IMR-90 (cell line): ENCODE results near the gene DHRS3. TPM values are rescaled to one million over a fixed set of nuclear protein-coding genes. Genes with fewer than 3 reads are reported as not detected.

Experiments used
- ATAC-seq: fragments of 200-7000 bp; cut with Tn5 transposase; 2 replicates; pipeline ENCODE4 v1.9.1; 2020; ENCODE audit warnings: low read depth, mild to moderate bottlenecking, moderate library complexity
- BruUV-seq: library from RNA; stranded (reverse); fragments of 400-500 nt; replicated peaks from 2 replicates; lab custom pipeline; 2021; lab: Mats Ljungman, UMichigan
- CTCF ChIA-PET: fragments of 300-600 bp; formaldehyde crosslinking; extraction: SDS; loops from one replicate; lab custom pipeline; 2021; ENCODE audit warnings: antibody characterized with exemption; lab: Yijun Ruan, JAX
- POLR2A ChIA-PET: fragments of 300-600 bp; sonication (Branson Sonifier 250); formaldehyde crosslinking; loops from one replicate; lab custom pipeline; 2022; ENCODE audit warnings: antibody characterized with exemption; ENCODE audit not compliant: unreplicated experiment; lab: Charles Lee
- DNase-seq: peaks from one replicate; pipeline ENCODE4 v3.0.0; 2013
- H2AFZ ChIP-seq: replicated peaks from 2 replicates; pipeline ENCODE3; 2013; ENCODE audit warnings: low read length, mild to moderate bottlenecking; ENCODE audit not compliant: poor library complexity
- H2AK5ac ChIP-seq: 2 replicates; pipeline ENCODE4 v1.6.1; 2013; ENCODE audit warnings: low read depth, low read length, inconsistent platforms
- H2AK9ac ChIP-seq: replicated peaks from 2 replicates; pipeline ENCODE3; 2013; ENCODE audit warnings: mild to moderate bottlenecking, low read depth, low read length, moderate library complexity; ENCODE audit not compliant: poor library complexity
- H2BK120ac ChIP-seq: 2 replicates; pipeline ENCODE4 v1.6.1; 2013; ENCODE audit warnings: low read depth, low read length, inconsistent platforms
- H2BK15ac ChIP-seq: 3 replicates; pipeline ENCODE4 v1.6.1; 2013; ENCODE audit warnings: low read depth, low read length, inconsistent platforms
- H2BK20ac ChIP-seq: 2 replicates; pipeline ENCODE4 v1.6.1; 2013; ENCODE audit warnings: low read depth, mild to moderate bottlenecking, inconsistent platforms, low read length, moderate library complexity
- H2BK5ac ChIP-seq: 2 replicates; pipeline ENCODE4 v1.6.1; 2013; ENCODE audit warnings: mild to moderate bottlenecking, low read depth, low read length, inconsistent platforms; ENCODE audit not compliant: poor library complexity, severe bottlenecking
- H3K14ac ChIP-seq: replicated peaks from 2 replicates; pipeline ENCODE4 v1.6.1; 2013; ENCODE audit warnings: low read depth, low read length, inconsistent platforms
- H3K18ac ChIP-seq: 2 replicates; pipeline ENCODE4 v1.6.1; 2013; ENCODE audit warnings: low read depth, low read length, control low read depth
- H3K23ac ChIP-seq: 2 replicates; pipeline ENCODE4 v1.6.1; 2013; ENCODE audit warnings: low read depth, low read length, inconsistent platforms
- H3K27ac ChIP-seq: 2 replicates; pipeline ENCODE4 v1.5.1; 2013; ENCODE audit warnings: mild to moderate bottlenecking, control low read depth, low read length; ENCODE audit not compliant: insufficient read depth
- H3K27me3 ChIP-seq: 2 replicates; pipeline ENCODE4 v1.6.1; 2013; ENCODE audit warnings: low read length; ENCODE audit not compliant: control insufficient read depth, insufficient read depth
- H3K36me3 ChIP-seq: 2 replicates; pipeline ENCODE4 v1.6.1; 2013; ENCODE audit warnings: low read length, mixed read lengths; ENCODE audit not compliant: control insufficient read depth, insufficient read depth
- H3K4ac ChIP-seq: 2 replicates; pipeline ENCODE4 v1.6.1; 2013; ENCODE audit warnings: low read depth, low read length, inconsistent platforms
- H3K4me1 ChIP-seq: 2 replicates; pipeline ENCODE4 v1.6.1; 2013; ENCODE audit warnings: low read length, mixed read lengths; ENCODE audit not compliant: control insufficient read depth, insufficient read depth
- H3K4me2 ChIP-seq: 2 replicates; pipeline ENCODE4 v1.6.1; 2013; ENCODE audit warnings: low read depth, mild to moderate bottlenecking, control low read depth, low read length, moderate library complexity
- H3K4me3 ChIP-seq: 2 replicates; pipeline ENCODE4 v1.5.1; 2013; ENCODE audit warnings: low read depth, mild to moderate bottlenecking, control low read depth, low read length, moderate library complexity; ENCODE audit not compliant: insufficient read depth
- H3K56ac ChIP-seq: 2 replicates; pipeline ENCODE4 v1.6.1; 2013; ENCODE audit warnings: low read length, inconsistent platforms; ENCODE audit not compliant: insufficient read depth; ENCODE audit errors: extremely low read depth
- H3K79me1 ChIP-seq, 2 experiments: 2 replicates each; pipeline ENCODE4 v1.6.1; 2013; ENCODE audit warnings: low read length in 2 of 2, inconsistent platforms in 1 of 2, low read depth in 1 of 2
- H3K9ac ChIP-seq: 2 replicates; pipeline ENCODE4 v1.6.1; 2013; ENCODE audit warnings: low read depth, low read length, control low read depth
- H3K9me1 ChIP-seq: 2 replicates; pipeline ENCODE4 v1.6.1; 2013; ENCODE audit warnings: low read length, inconsistent platforms; ENCODE audit not compliant: insufficient read depth
- H3K9me3 ChIP-seq: 2 replicates; pipeline ENCODE4 v1.6.1; 2013; ENCODE audit warnings: low read length; ENCODE audit not compliant: control insufficient read depth, insufficient read depth
- H4K20me1 ChIP-seq: 2 replicates; pipeline ENCODE4 v1.6.1; 2013; ENCODE audit warnings: low read length, inconsistent platforms; ENCODE audit not compliant: insufficient read depth
- H4K5ac ChIP-seq: 2 replicates; pipeline ENCODE4 v1.6.1; 2013; ENCODE audit warnings: mild to moderate bottlenecking, low read depth, low read length, control low read depth
- H4K8ac ChIP-seq, 2 experiments: 2 replicates each; pipeline ENCODE4 v1.6.1; 2013; ENCODE audit warnings: low read depth in 2 of 2, low read length in 2 of 2, control low read depth in 1 of 2, inconsistent platforms in 1 of 2
- H4K91ac ChIP-seq: 2 replicates; pipeline ENCODE4 v1.6.1; 2013; ENCODE audit warnings: low read depth, low read length, inconsistent platforms; ENCODE audit not compliant: insufficient read depth
- BHLHE40 ChIP-seq: fragments of 150-350 bp; IDR thresholded peaks from 2 replicates; pipeline ENCODE4 v1.6.1; 2016; ENCODE audit warnings: mild to moderate bottlenecking, low read depth, low read length
- CEBPB ChIP-seq: IDR thresholded peaks from 2 replicates; pipeline ENCODE4 v1.6.1; 2012; ENCODE audit warnings: low read depth, low read length, improper control_type of control experiment
- FOS ChIP-seq: fragments of 150-350 bp; IDR thresholded peaks from 2 replicates; pipeline ENCODE4 v1.6.1; 2016; ENCODE audit warnings: low read depth, low read length
- MAFK ChIP-seq: IDR thresholded peaks from 2 replicates; pipeline ENCODE4 v1.6.1; 2012; ENCODE audit warnings: low read depth, low read length, improper control_type of control experiment
- MAZ ChIP-seq: IDR thresholded peaks from 2 replicates; pipeline ENCODE4 v1.6.1; 2012; ENCODE audit warnings: low read depth, mild to moderate bottlenecking, low read length, improper control_type of control experiment, moderate library complexity, borderline replicate concordance
- MXI1 ChIP-seq: IDR thresholded peaks from 2 replicates; pipeline ENCODE4 v1.6.1; 2012; ENCODE audit warnings: low read depth, mild to moderate bottlenecking, low read length, moderate library complexity, borderline replicate concordance
- POLR2A ChIP-seq: IDR thresholded peaks from 2 replicates; pipeline ENCODE4 v1.6.1; 2012; ENCODE audit warnings: mild to moderate bottlenecking, low read depth, low read length
- RCOR1 ChIP-seq: IDR thresholded peaks from 2 replicates; pipeline ENCODE4 v1.6.1; 2012; ENCODE audit warnings: mild to moderate bottlenecking, low read length, improper control_type of control experiment; ENCODE audit not compliant: insufficient replicate concordance
- RFX5 ChIP-seq: IDR thresholded peaks from 2 replicates; pipeline ENCODE4 v1.8.0; 2012; ENCODE audit warnings: low read depth, mild to moderate bottlenecking, low read length, moderate library complexity
- SMC3 ChIP-seq: fragments of 150-350 bp; IDR thresholded peaks from 2 replicates; pipeline ENCODE4 v1.6.1; 2016; ENCODE audit warnings: low read depth, mild to moderate bottlenecking, antibody characterized with exemption, low read length, moderate library complexity
- WGBS, 2 experiments: methylation state at CpG; one replicate each; pipeline versions ENCODE4 v1.1.5 to v1.1.7; 2013; ENCODE audit warnings: missing lambda C conversion rate in 2 of 2; ENCODE audit not compliant: insufficient read length in 1 of 2; ENCODE audit errors: extremely low coverage in 2 of 2; 5-methylcytosine and 5-hydroxymethylcytosine counted together
- dilution Hi-C: fragments of 300-500 bp; cut with HindIII; formaldehyde crosslinking; loops from one replicate; pipeline ENCODE4 v1.14.3; 2018; ENCODE audit warnings: low sequenced_read_pairs; ENCODE audit not compliant: unreplicated experiment
- in situ Hi-C: fragments of 300-500 bp; cut with MboI; formaldehyde crosslinking; loops from 3 replicates; pipeline ENCODE4 v1.14.3; 2019; ENCODE audit warnings: low sequenced_read_pairs, inconsistent platforms, mixed read lengths
- intact Hi-C: fragments of 100-400 bp; cut with micrococcal nuclease; formaldehyde crosslinking; loops from 2 replicates; pipeline ENCODE4 v1.10.0; 2022
- polyA plus RNA-seq, 3 experiments: library from polyadenylated mRNA; depleted of rRNA; stranded (reverse); fragments of >200 nt; gene quantifications; 2 replicates each; pipeline ENCODE4 v1.2.3, GENCODE V29; 2012; ENCODE audit warnings: low replicate concordance in 1 of 3
- total RNA-seq: library from RNA; depleted of rRNA; stranded (reverse); fragments of >200 nt; gene quantifications from 2 replicates; pipeline ENCODE4 v1.2.3, GENCODE V29; 2012
- TF ChIP-seq, protein P1 (sequence below): fragments of 150-350 bp; IDR thresholded peaks from 2 replicates; pipeline ENCODE4 v1.6.1; 2016; ENCODE audit warnings: low read depth, mild to moderate bottlenecking, low read length, moderate library complexity, borderline replicate concordance
- TF ChIP-seq, protein P2 (sequence below): fragments of 150-350 bp; IDR thresholded peaks from 2 replicates; pipeline ENCODE4 v1.6.1; 2017; ENCODE audit warnings: mild to moderate bottlenecking, antibody characterized with exemption, low read length, low read depth

The DHRS3 gene
- total and polyA plus RNA-seq, 2 of the 4 experiments (the other 2 are of a cell fraction) = 11.2 to 14.5 TPM

DNA sequence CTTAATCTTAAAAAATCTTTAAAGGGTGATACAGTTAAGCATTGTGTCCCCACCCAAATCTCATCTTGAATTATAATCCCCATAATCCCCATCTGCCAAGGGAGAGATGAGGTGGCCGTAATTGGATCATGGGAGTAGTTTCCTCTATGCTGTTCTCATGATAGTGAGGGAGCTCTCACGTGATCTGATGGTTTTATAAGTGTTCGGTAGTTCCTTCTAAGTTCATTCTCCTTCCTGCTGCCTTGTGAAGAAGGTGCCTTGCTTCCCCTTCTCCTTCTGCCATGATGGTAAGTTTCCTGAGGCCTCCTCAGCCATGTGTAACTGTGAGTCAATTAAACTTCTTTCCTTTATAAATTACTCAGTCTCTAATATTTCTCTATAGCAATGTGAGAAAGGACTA is 10.7 kb downstream of the DHRS3 start:
- Histone ChIP-seq H3K36me3 (peaks cover 9% of the 10 kb centered on the region), H2BK15ac (no peak overlapping the region), H3K9ac (no peak overlapping the region), H4K5ac (no peak overlapping the region), H3K9me1 (peaks cover 14% of the 10 kb centered on the region), H2AK5ac (no peak overlapping the region), H3K4ac (no peak overlapping the region), H3K4me1 (peaks cover 21% of the 10 kb centered on the region), H2BK20ac (no peak overlapping the region), H3K4me2 (no peak overlapping the region), H4K8ac (no peak overlapping the region), H2AFZ (no peak overlapping the region), H4K91ac (no peak overlapping the region), H3K27ac (no peak overlapping the region), H3K18ac (no peak overlapping the region), H3K27me3 (no peaks in the 10 kb centered on the region), H3K9me3 (no peaks in the 10 kb centered on the region), H4K20me1 (no peaks in the 10 kb centered on the region), H2BK120ac (no peak overlapping the region), H3K23ac (no peak overlapping the region), H2AK9ac (no peak overlapping the region), H3K14ac (no peak overlapping the region), H3K79me1 (peaks cover 6 to 22% of the 10 kb centered on the region in 2 experiments; a peak in 2 of 4 replicates), H2BK5ac (no peak overlapping the region), H3K56ac (no peak overlapping the region), H3K4me3 (no peak overlapping the region)
- dilution Hi-C loops (no loop called here), in situ Hi-C loops (loop anchor here (25.0 kb wide), 1 partner anchor 195 kb away; no protein-coding TSS in a partner anchor), intact Hi-C loops (no loop called here)
- DNase-seq = no peak
- BruUV-seq = no TSS peak
- ChIA-PET POLR2A (no interaction called here), CTCF (no interaction called here)
- WGBS, 2 experiments = no CpG with 5 or more reads among the region's 3 CpGs
- ATAC-seq = no peak
- TF ChIP-seq RCOR1 (no peak), MXI1 (no peak), BHLHE40 (no peak), FOS (no peak), MAFK (no peak), MAZ (no peak), POLR2A (no peak), CEBPB (no peak), RFX5 (no peak), SMC3 (no peak)
- TF ChIP-seq, protein P1, sequence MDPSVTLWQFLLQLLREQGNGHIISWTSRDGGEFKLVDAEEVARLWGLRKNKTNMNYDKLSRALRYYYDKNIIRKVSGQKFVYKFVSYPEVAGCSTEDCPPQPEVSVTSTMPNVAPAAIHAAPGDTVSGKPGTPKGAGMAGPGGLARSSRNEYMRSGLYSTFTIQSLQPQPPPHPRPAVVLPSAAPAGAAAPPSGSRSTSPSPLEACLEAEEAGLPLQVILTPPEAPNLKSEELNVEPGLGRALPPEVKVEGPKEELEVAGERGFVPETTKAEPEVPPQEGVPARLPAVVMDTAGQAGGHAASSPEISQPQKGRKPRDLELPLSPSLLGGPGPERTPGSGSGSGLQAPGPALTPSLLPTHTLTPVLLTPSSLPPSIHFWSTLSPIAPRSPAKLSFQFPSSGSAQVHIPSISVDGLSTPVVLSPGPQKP = no peak
- TF ChIP-seq, protein P2, sequence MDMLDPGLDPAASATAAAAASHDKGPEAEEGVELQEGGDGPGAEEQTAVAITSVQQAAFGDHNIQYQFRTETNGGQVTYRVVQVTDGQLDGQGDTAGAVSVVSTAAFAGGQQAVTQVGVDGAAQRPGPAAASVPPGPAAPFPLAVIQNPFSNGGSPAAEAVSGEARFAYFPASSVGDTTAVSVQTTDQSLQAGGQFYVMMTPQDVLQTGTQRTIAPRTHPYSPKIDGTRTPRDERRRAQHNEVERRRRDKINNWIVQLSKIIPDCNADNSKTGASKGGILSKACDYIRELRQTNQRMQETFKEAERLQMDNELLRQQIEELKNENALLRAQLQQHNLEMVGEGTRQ = no peak
